A549 (cell line): ENCODE data around the gene CNOT10.

Experiments
- CHD2 ChIP-seq: fragments of 150-350 bp; IDR thresholded peaks from 2 replicates; pipeline ENCODE4 v1.6.1; 2014; ENCODE audit warnings: low read length; ENCODE audit not compliant: partially characterized antibody
- CTCF ChIP-seq: fragments of >200 bp; sonication (Bioruptor Twin); formaldehyde crosslinking; IDR thresholded peaks from 3 replicates; pipeline ENCODE4 v1.5.1; 2016
- EP300 ChIP-seq, 2 experiments: fragments of >200 bp; sonication (Bioruptor Twin); formaldehyde crosslinking; IDR thresholded peaks; 2 replicates in 1 of 2; 3 replicates in 1 of 2; pipeline ENCODE4 v1.6.1; 2016 to 2017
- GATA3 ChIP-seq: IDR thresholded peaks from 2 replicates; pipeline ENCODE4 v1.6.1; 2012; ENCODE audit warnings: borderline replicate concordance
- JUN ChIP-seq, 2 experiments: fragments of >200 bp; sonication (Bioruptor Twin); formaldehyde crosslinking; IDR thresholded peaks; 2 replicates in 1 of 2; 3 replicates in 1 of 2; pipeline ENCODE4 v1.6.1; 2016 to 2017
- RFX5 ChIP-seq: fragments of 450-650 bp; IDR thresholded peaks from 2 replicates; pipeline ENCODE4 v1.7.1; 2014; ENCODE audit warnings: antibody characterized with exemption, mild to moderate bottlenecking, moderate library complexity

DNA sequence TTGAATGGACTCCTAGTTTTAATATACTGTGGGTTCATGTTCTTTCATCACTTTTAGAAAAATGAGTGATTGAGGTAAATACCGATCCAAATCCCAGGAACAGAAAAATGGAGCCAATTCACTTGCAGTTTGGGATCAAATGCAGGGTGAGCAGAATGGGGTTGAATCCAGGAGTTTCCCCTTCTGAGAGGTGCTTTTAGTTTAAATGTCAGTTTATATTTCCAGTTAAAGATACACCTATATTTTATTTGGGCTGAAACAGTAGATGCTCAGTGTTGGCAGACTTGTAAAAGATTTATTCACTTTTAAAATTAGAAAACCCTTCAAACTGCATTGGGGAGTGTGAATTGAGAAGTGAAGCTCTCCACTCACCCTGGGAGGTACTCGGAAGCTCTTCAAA, 135.4 kb downstream of the CNOT10 start:
- TF ChIP-seq CTCF = no peak
- no peak for TF ChIP-seq RFX5
- TF ChIP-seq GATA3 = no peak
- no peak for TF ChIP-seq EP300 (IDR thresholded peaks at IDR 0.05)
- no peak for TF ChIP-seq CHD2
- TF ChIP-seq JUN (IDR thresholded peaks at IDR 0.05) = no peak
